ENCODE measurements around the gene C1orf185. TPM values are rescaled to one million over a fixed set of nuclear protein-coding genes. Genes with fewer than 3 reads are reported as not detected.

C1orf185 gene
- total and polyA plus RNA-seq, 9 of the 15 experiments (the other 6 are each of a cell fraction or from before 2014, with no cell fraction given), result not detected

DNA sequence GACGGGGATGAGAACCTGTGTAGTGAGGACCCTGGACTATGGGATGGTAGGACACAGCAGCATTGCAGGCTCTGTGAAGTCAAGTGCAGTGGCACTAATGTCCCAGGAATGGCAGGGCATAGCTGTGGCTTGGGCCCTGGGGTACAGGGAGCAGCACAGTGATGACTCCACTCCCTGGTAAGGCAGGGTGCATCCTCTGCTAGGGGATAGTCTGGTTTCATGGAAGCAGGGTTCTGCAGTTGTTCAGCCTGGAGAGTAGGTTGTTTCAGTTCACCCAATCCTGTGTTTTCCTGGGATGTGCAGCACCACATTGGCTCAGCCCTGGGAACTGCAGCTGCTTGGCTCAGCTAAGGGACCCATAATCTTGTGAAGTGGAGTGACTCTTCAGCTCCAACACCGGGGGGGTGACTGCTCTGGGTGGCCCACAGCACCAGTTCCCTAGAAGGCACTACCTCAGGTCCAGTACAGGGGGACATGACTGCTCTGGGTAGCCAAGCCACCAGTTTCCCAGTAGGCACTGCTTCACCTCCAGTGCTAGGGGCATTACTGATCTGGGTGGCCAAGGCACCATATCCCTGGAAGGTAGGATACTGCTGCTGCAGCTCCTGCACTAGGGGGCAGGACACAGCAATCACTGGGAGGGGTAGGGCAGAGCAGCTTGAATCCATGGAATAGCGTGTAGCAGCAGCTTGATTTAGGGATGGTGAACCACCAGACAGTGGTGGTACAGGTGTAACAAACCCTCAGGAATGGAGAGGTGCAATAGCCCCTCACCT lies 15.3 kb upstream of the C1orf185 start:
- FAIRE-seq (no peak), DNase-seq (ENCODE audit: extremely low read depth in 1 of 4, low spot score in 3 of 4) (no peak), ATAC-seq (peak; percentile 79)
- H3K27me3 ChIP-seq (ENCODE audit: control insufficient read depth in 2 of 2, insufficient read depth in 2 of 2, low read length in 2 of 2), result peaks cover 8 to 27% of the 10 kb centered on the region in 2 experiments
- no peaks in the 10 kb centered on the region for H3K9me3 ChIP-seq (replicated peaks; ENCODE audit: control insufficient read depth, insufficient read depth, low read depth, low read length)
- no peak overlapping the region; a peak in 1 of 4 replicates for H3K9ac ChIP-seq (ENCODE audit: insufficient read depth in 1 of 2, low read depth in 2 of 2, low read length in 2 of 2)
- WGBS (ENCODE audit: insufficient coverage, low coverage, missing lambda C conversion rate), result 0% methylated on average over 3 of the region's 3 CpGs
- H3K9me1 ChIP-seq (ENCODE audit: control insufficient read depth, insufficient read depth, low read length), result no peaks in the 10 kb centered on the region
- no peak overlapping the region for H3K4me3 ChIP-seq
- 0 out of 2 replicates have a peak, but pooled peaks cover 3% of the 10 kb centered on the region for H4K20me1 ChIP-seq (replicated peaks; ENCODE audit: control insufficient read depth, insufficient read depth, low read length)
- POLR2A ChIA-PET, result interaction anchor here (1.5 kb wide), 1 partner anchor 15 kb away, joined by 4 read pairs; no protein-coding TSS in a partner anchor
- no peak overlapping the region for H3K27ac ChIP-seq (ENCODE audit: extremely low read depth, low read depth, low read length)
- H3K4me1 ChIP-seq (replicated peaks in 1 of 2; ENCODE audit: control insufficient read depth in 2 of 2, insufficient read depth in 2 of 2, low read length in 2 of 2), result no peaks in the 10 kb centered on the region
- H2AFZ ChIP-seq (ENCODE audit: low read depth, low read length), result no peak overlapping the region
- H3K36me3 ChIP-seq (ENCODE audit: control insufficient read depth, insufficient read depth, low read length), result no peaks in the 10 kb centered on the region
- TF ChIP-seq BCOR (IDR thresholded peaks at IDR 0.05) (no peak), TRIM24 (IDR thresholded peaks at IDR 0.05) (no peak), SMAD4 (CRISPR knock-in tag; conservative IDR thresholded peaks at IDR 0.05) (no peak), KHSRP (IDR thresholded peaks at IDR 0.05) (no peak), CREM (IDR thresholded peaks at IDR 0.05; ENCODE audit: low read depth) (0 out of 2 replicates have a peak, but pooled peaks have one; percentile 5)
- TF ChIP-seq, protein P1, sequence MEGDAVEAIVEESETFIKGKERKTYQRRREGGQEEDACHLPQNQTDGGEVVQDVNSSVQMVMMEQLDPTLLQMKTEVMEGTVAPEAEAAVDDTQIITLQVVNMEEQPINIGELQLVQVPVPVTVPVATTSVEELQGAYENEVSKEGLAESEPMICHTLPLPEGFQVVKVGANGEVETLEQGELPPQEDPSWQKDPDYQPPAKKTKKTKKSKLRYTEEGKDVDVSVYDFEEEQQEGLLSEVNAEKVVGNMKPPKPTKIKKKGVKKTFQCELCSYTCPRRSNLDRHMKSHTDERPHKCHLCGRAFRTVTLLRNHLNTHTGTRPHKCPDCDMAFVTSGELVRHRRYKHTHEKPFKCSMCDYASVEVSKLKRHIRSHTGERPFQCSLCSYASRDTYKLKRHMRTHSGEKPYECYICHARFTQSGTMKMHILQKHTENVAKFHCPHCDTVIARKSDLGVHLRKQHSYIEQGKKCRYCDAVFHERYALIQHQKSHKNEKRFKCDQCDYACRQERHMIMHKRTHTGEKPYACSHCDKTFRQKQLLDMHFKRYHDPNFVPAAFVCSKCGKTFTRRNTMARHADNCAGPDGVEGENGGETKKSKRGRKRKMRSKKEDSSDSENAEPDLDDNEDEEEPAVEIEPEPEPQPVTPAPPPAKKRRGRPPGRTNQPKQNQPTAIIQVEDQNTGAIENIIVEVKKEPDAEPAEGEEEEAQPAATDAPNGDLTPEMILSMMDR (IDR thresholded peaks at IDR 0.05 in 2 of 3, conservative IDR thresholded peaks at IDR 0.05 in 1 of 3; ENCODE audit: insufficient read depth in 2 of 3, low read depth in 1 of 3, low read length in 3 of 3), result peak in 2 of 3 experiments; percentile 16 to 25; a peak in 1 of 6 replicates
- TF ChIP-seq, protein P2, sequence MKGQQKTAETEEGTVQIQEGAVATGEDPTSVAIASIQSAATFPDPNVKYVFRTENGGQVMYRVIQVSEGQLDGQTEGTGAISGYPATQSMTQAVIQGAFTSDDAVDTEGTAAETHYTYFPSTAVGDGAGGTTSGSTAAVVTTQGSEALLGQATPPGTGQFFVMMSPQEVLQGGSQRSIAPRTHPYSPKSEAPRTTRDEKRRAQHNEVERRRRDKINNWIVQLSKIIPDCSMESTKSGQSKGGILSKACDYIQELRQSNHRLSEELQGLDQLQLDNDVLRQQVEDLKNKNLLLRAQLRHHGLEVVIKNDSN (CRISPR knock-in tag; IDR thresholded peaks at IDR 0.05), result no peak
- in situ Hi-C loops (cut with MboI), result no loop called here
- intact Hi-C loops (cut with micrococcal nuclease), result no loop called here
- H3K4me2 ChIP-seq (ENCODE audit: insufficient read depth, low read length), result no peak overlapping the region
- CTCF ChIA-PET (ENCODE audit: low intra/inter-chr PET ratio), result no interaction called here
- no peaks in the 10 kb centered on the region for H3K79me2 ChIP-seq (ENCODE audit: control insufficient read depth, insufficient read depth, low read length)
- no TSS peak for BruUV-seq (replicated peaks)

All from K562 (cell line).